Hypothalamus (tissue), 51 donors: Measurements from ENCODE around the gene RYR2.

Source experiments
- DNase-seq, 51 donors: peaks; one replicate each; lab custom pipeline; 2025; lab: John Stamatoyannopoulos, UW

RYR2 gene

GRCh38 chr1:237873487-237874211 lies 831.7 kb downstream of the RYR2 start:
- DNase-seq, result no peak

GRCh38 chr1:237875291-237875690 lies 833.3 kb downstream of the RYR2 start:
- DNase-seq, result no peak

GRCh38 chr1:237877631-237878030 lies 835.6 kb downstream of the RYR2 start:
- DNase-seq, result no peak

- no peak for DNase-seq
These were observed 836.4 kb downstream of the RYR2 start for GRCh38 chr1:237878406-237878805.

- DNase-seq, result no peak
These were observed 837.2 kb downstream of the RYR2 start for GRCh38 chr1:237879195-237879594.
